Ascending aorta (tissue), 2 donors: ENCODE results near the gene ALOX12B. TPM values are rescaled to one million over a fixed set of nuclear protein-coding genes. Genes with fewer than 3 reads are reported as not detected.

ENCODE experiments used
- DNase-seq, 2 donors: peaks; one replicate each; pipeline ENCODE4 v3.0.0-alpha.2; 2019; ENCODE audit warnings: low spot score in 2 of 2
- H3K27ac ChIP-seq, 2 donors: fragments of 200-600 bp; sonication (generic); one replicate each; pipeline ENCODE4 v1.5.1; 2016 to 2017; ENCODE audit warnings: mild to moderate bottlenecking in 1 of 2
- H3K27me3 ChIP-seq: fragments of 200-600 bp; sonication (generic); one replicate; pipeline ENCODE4 v1.5.1; 2017
- H3K36me3 ChIP-seq, 2 donors: fragments of 200-600 bp; sonication (generic); one replicate each; pipeline ENCODE4 v1.5.1; 2016
- H3K4me1 ChIP-seq, 2 donors: fragments of 200-600 bp; sonication (generic); one replicate each; pipeline ENCODE4 v1.5.1; 2016 to 2017; ENCODE audit warnings: mild to moderate bottlenecking in 1 of 2
- H3K4me3 ChIP-seq, 2 donors: fragments of 200-600 bp; sonication (generic); one replicate each; pipeline ENCODE4 v1.5.1; 2016 to 2017; ENCODE audit warnings: mild to moderate bottlenecking in 1 of 2
- H3K9me3 ChIP-seq, 2 donors: fragments of 200-600 bp; sonication (generic); one replicate each; pipeline ENCODE4 v1.5.1; 2016
- CTCF ChIP-seq, 3 experiments: fragments of 200-600 bp in 2 of 3; fragments of 450-650 bp in 1 of 3; sonication (generic) in 2 of 3; IDR thresholded peaks; one replicate each; pipeline ENCODE4 v1.5.1; 2016 to 2019; ENCODE audit warnings: antibody characterized with exemption in 3 of 3, mild to moderate bottlenecking in 1 of 3, moderate library complexity in 1 of 3
- intact Hi-C: fragments of 100-400 bp; cut with DNase I; formaldehyde crosslinking; loops from one replicate; pipeline ENCODE4 v1.15.1; 2023
- total RNA-seq: library from RNA; depleted of rRNA; stranded (reverse); fragments of >200 nt; gene quantifications from one replicate; pipeline ENCODE4 v1.1.0, GENCODE V29; 2016

The ALOX12B gene
- total RNA-seq, 1 donor from 2014 or later, result not detected

- intact Hi-C loops, result no loop called here
- TF ChIP-seq CTCF (IDR thresholded peaks at IDR 0.05), result no peak
- no peak for DNase-seq
- Histone ChIP-seq H3K9me3 (no peaks in the 10 kb centered on the region), H3K27me3 (no peaks in the 10 kb centered on the region), H3K4me1 (no peaks in the 10 kb centered on the region), H3K27ac (no peak overlapping the region), H3K4me3 (no peak overlapping the region), H3K36me3 (no peaks in the 10 kb centered on the region)
Observed at GRCh38 chr17:8096541-8096940, 9.0 kb upstream of the ALOX12B start.

- Histone ChIP-seq H3K27ac (no peak overlapping the region), H3K9me3 (no peaks in the 10 kb centered on the region), H3K36me3 (no peaks in the 10 kb centered on the region), H3K27me3 (no peaks in the 10 kb centered on the region), H3K4me1 (no peaks in the 10 kb centered on the region), H3K4me3 (no peak overlapping the region)
- DNase-seq, result no peak
- intact Hi-C loops, result no loop called here
- no peak for TF ChIP-seq CTCF (IDR thresholded peaks at IDR 0.05)
Observed at GRCh38 chr17:8095361-8095760, 7.8 kb upstream of the ALOX12B start.

- DNase-seq, result no peak
- Histone ChIP-seq H3K4me3 (no peak overlapping the region), H3K4me1 (no peaks in the 10 kb centered on the region), H3K9me3 (no peaks in the 10 kb centered on the region), H3K36me3 (no peaks in the 10 kb centered on the region), H3K27ac (no peak overlapping the region), H3K27me3 (no peaks in the 10 kb centered on the region)
- TF ChIP-seq CTCF (IDR thresholded peaks at IDR 0.05), result no peak
- intact Hi-C loops, result loop anchor here (5.0 kb wide), 1 partner anchor 211 kb away; no protein-coding TSS in a partner anchor
Observed at GRCh38 chr17:8091033-8091687, 3.6 kb upstream of the ALOX12B start.

DNA sequence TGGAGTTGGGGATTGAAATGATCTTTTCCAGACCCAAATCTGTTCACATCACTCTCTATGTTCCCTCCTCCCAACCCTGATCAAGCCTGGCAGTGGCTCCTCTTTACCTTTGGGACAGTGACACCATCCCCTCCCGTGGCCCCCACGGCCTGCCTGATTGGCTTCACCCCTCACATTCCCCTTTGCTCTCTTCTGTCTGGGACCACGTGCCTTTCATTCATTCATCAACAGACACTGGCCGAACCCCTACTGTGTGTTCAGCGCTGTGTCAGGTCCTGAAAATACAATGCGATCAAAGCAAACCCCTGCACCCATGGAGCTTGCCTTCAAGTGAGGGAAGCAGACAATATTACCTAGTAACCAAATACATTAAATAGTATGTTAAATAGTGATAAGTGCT lies 2.2 kb upstream of the ALOX12B start:
- H3K9me3 ChIP-seq, result no peaks in the 10 kb centered on the region
- no peak for DNase-seq
- intact Hi-C loops, result loop anchor here (5.0 kb wide), 1 partner anchor 213 kb away; no protein-coding TSS in a partner anchor
- no peaks in the 10 kb centered on the region for H3K36me3 ChIP-seq
- no peaks in the 10 kb centered on the region for H3K4me1 ChIP-seq
- no peaks in the 10 kb centered on the region for H3K27me3 ChIP-seq
- no peak for TF ChIP-seq CTCF (IDR thresholded peaks at IDR 0.05)
- no peak overlapping the region for H3K4me3 ChIP-seq
- no peak overlapping the region for H3K27ac ChIP-seq

GRCh38 chr17:8087952-8088230 lies 375 bp upstream of the ALOX12B start:
- H3K36me3 ChIP-seq, result no peaks in the 10 kb centered on the region
- no peaks in the 10 kb centered on the region for H3K4me1 ChIP-seq
- DNase-seq, result no peak
- no peak overlapping the region for H3K27ac ChIP-seq
- no peak overlapping the region for H3K4me3 ChIP-seq
- intact Hi-C loops, result no loop called here
- H3K27me3 ChIP-seq, result no peaks in the 10 kb centered on the region
- no peaks in the 10 kb centered on the region for H3K9me3 ChIP-seq
- no peak for TF ChIP-seq CTCF (IDR thresholded peaks at IDR 0.05)

- H3K27me3 ChIP-seq, result no peaks in the 10 kb centered on the region
- TF ChIP-seq CTCF (IDR thresholded peaks at IDR 0.05), result no peak
- intact Hi-C loops, result loop anchor here (5.0 kb wide), 1 partner anchor 33 kb away; the partner anchor contains the start of gene ALOXE3
- H3K36me3 ChIP-seq, result no peaks in the 10 kb centered on the region
- no peak for DNase-seq
- H3K27ac ChIP-seq, result no peak overlapping the region
- H3K4me1 ChIP-seq, result peaks cover 0 to 10% of the 10 kb centered on the region in 2 donors
- H3K4me3 ChIP-seq, result no peak overlapping the region
- no peaks in the 10 kb centered on the region for H3K9me3 ChIP-seq
Observed at GRCh38 chr17:8084250-8084649, 3.3 kb downstream of the ALOX12B start.
